ENCODE measurements around the gene STK33. TPM values are rescaled to one million over a fixed set of nuclear protein-coding genes. Genes with fewer than 3 reads are reported as not detected.

The STK33 gene
- total RNA-seq, 2 experiments from 2014 or later: not detected

DNA sequence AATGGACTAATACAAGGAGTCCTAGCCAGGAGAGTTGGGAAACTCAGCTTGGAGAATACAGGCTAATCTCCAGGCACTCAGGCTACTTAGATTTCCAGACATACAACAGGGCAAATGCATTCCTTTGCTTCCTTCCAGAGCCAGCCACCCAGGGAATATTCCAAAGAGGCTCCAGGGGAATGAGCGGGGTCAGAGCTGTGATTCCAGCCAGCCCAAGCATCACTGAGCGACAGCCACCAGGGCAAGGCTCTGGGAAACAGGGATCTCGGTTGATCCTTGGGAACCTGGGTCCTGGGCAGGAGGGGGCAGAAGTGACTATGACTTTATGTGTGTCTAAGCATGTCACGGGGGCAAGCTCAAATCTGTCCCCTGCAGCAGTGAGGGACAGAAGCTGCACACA is 218.1 kb downstream of the STK33 start:
- no peaks in the 10 kb centered on the region for H3K36me3 ChIP-seq (ENCODE audit: insufficient read depth, low read length)
- H3K4me3 Mint-ChIP-seq: no peak overlapping the region
- H3K27me3 Mint-ChIP-seq: no peaks in the 10 kb centered on the region
- CTCF ChIA-PET: no interaction called here
- no peaks in the 10 kb centered on the region for H3K9me3 Mint-ChIP-seq
- H3K36me3 Mint-ChIP-seq (ENCODE audit: low read depth): no peaks in the 10 kb centered on the region
- no peak for ATAC-seq (ENCODE audit: poor library complexity)
- no peaks in the 10 kb centered on the region for H3K4me1 ChIP-seq (ENCODE audit: insufficient read depth, low read length)
- no peak for DNase-seq
- no peak overlapping the region for H3K27ac Mint-ChIP-seq
- no peaks in the 10 kb centered on the region for H3K4me1 Mint-ChIP-seq (ENCODE audit: low read depth)
- peaks cover 0 to 4% of the 10 kb centered on the region in 2 experiments for H3K27me3 ChIP-seq (ENCODE audit: control insufficient read depth in 1 of 2, insufficient read depth in 2 of 2, low read length in 2 of 2)
- POLR2A ChIA-PET: no interaction called here
- no peak overlapping the region for H3K4me3 ChIP-seq (ENCODE audit: low read length)
- H3K27ac ChIP-seq (ENCODE audit: low read depth in 1 of 2, low read length in 2 of 2): no peak overlapping the region
- TF ChIP-seq, protein P1, sequence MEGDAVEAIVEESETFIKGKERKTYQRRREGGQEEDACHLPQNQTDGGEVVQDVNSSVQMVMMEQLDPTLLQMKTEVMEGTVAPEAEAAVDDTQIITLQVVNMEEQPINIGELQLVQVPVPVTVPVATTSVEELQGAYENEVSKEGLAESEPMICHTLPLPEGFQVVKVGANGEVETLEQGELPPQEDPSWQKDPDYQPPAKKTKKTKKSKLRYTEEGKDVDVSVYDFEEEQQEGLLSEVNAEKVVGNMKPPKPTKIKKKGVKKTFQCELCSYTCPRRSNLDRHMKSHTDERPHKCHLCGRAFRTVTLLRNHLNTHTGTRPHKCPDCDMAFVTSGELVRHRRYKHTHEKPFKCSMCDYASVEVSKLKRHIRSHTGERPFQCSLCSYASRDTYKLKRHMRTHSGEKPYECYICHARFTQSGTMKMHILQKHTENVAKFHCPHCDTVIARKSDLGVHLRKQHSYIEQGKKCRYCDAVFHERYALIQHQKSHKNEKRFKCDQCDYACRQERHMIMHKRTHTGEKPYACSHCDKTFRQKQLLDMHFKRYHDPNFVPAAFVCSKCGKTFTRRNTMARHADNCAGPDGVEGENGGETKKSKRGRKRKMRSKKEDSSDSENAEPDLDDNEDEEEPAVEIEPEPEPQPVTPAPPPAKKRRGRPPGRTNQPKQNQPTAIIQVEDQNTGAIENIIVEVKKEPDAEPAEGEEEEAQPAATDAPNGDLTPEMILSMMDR (IDR thresholded peaks at IDR 0.05): no peak
- intact Hi-C loops (cut with DNase I, micrococcal nuclease): no loop called here
- no peaks in the 10 kb centered on the region for H3K9me3 ChIP-seq (ENCODE audit: control insufficient read depth in 1 of 2, insufficient read depth in 1 of 2, low read length in 2 of 2)

DNA sequence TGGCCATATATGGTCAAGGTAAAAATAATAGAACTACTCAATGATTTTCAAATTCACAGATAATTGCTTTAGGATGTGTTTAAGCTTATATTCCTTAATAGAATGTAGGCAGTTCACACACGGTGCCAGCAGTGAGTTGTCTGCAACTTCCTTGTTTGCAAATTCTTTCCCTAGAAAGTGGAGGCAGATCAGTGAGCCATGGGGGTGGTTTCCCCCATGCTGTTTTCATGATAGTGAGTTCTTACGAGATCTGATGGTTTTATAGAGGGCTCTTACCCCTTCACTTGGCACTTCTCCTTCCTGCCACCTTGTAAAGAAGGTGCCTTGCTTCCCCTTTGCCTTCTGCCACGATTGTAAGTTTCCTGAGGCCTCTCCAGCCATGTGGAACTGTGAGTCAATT is 218.6 kb downstream of the STK33 start:
- Histone ChIP-seq H3K9me3 (ENCODE audit: control insufficient read depth in 1 of 2, insufficient read depth in 1 of 2, low read length in 2 of 2) (no peaks in the 10 kb centered on the region), H3K27ac (ENCODE audit: low read depth in 1 of 2, low read length in 2 of 2) (no peak overlapping the region), H3K4me1 (ENCODE audit: insufficient read depth, low read length) (no peaks in the 10 kb centered on the region), H3K27me3 (ENCODE audit: control insufficient read depth in 1 of 2, insufficient read depth in 2 of 2, low read length in 2 of 2) (peaks cover 0 to 4% of the 10 kb centered on the region in 2 experiments), H3K4me3 (ENCODE audit: low read length) (no peak overlapping the region), H3K36me3 (ENCODE audit: insufficient read depth, low read length) (no peaks in the 10 kb centered on the region)
- Mint-ChIP-seq H3K27ac (no peak overlapping the region), H3K36me3 (ENCODE audit: low read depth) (no peaks in the 10 kb centered on the region), H3K27me3 (no peaks in the 10 kb centered on the region), H3K4me1 (ENCODE audit: low read depth) (no peaks in the 10 kb centered on the region), H3K4me3 (no peak overlapping the region), H3K9me3 (no peaks in the 10 kb centered on the region)
- TF ChIP-seq, protein P1 (IDR thresholded peaks at IDR 0.05): no peak
- DNase-seq (no peak), ATAC-seq (ENCODE audit: poor library complexity) (no peak)
- POLR2A ChIA-PET: no interaction called here
- CTCF ChIA-PET: no interaction called here
- intact Hi-C loops (cut with DNase I, micrococcal nuclease): no loop called here

DNA sequence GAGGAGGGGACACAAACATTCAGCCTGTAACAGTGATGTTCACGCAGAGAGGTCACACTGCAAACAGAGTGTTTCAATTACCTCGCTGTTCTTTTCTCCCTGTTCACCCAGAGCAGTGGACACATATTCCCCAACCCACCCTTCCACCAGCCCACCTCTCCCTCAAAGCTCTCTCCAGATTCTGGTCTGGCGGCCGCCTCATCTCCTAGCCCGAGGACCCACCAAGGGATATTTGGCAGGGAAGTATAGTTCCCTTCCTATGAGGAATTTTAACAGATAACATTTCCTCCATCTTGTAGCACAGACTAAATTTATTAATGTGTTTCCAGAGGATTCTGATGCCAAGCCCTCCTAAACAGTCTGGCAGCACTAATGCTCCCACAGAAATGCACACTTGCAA is 219.3 kb downstream of the STK33 start:
- no peak overlapping the region for H3K4me3 Mint-ChIP-seq
- intact Hi-C loops (cut with DNase I, micrococcal nuclease): no loop called here
- POLR2A ChIA-PET: no interaction called here

More for the DNA sequence above, 219.3 kb downstream of the STK33 start:
- Mint-ChIP-seq H3K36me3 (ENCODE audit: low read depth) (no peaks in the 10 kb centered on the region), H3K4me1 (ENCODE audit: low read depth) (no peaks in the 10 kb centered on the region), H3K9me3 (no peaks in the 10 kb centered on the region), H3K27me3 (no peaks in the 10 kb centered on the region), H3K27ac (no peak overlapping the region)
- H3K27me3 ChIP-seq (ENCODE audit: control insufficient read depth in 1 of 2, insufficient read depth in 2 of 2, low read length in 2 of 2): peaks cover 0 to 4% of the 10 kb centered on the region in 2 experiments
- CTCF ChIA-PET: no interaction called here
- ATAC-seq (ENCODE audit: poor library complexity): no peak
- TF ChIP-seq, protein P1 (IDR thresholded peaks at IDR 0.05): no peak
- H3K4me1 ChIP-seq (ENCODE audit: insufficient read depth, low read length): no peaks in the 10 kb centered on the region
- peaks cover 0 to 3% of the 10 kb centered on the region in 2 experiments for H3K9me3 ChIP-seq (ENCODE audit: control insufficient read depth in 1 of 2, insufficient read depth in 1 of 2, low read length in 2 of 2)
- no peaks in the 10 kb centered on the region for H3K36me3 ChIP-seq (ENCODE audit: insufficient read depth, low read length)
- no peak overlapping the region for H3K4me3 ChIP-seq (ENCODE audit: low read length)
- no peak for DNase-seq
- no peak overlapping the region for H3K27ac ChIP-seq (ENCODE audit: low read depth in 1 of 2, low read length in 2 of 2)
